Measurements from ENCODE around the gene ERVFRD-1.
A peak's percentile ranks its signal among the peaks of the same experiment; 100 is the strongest.

The ERVFRD-1 gene

DNA sequence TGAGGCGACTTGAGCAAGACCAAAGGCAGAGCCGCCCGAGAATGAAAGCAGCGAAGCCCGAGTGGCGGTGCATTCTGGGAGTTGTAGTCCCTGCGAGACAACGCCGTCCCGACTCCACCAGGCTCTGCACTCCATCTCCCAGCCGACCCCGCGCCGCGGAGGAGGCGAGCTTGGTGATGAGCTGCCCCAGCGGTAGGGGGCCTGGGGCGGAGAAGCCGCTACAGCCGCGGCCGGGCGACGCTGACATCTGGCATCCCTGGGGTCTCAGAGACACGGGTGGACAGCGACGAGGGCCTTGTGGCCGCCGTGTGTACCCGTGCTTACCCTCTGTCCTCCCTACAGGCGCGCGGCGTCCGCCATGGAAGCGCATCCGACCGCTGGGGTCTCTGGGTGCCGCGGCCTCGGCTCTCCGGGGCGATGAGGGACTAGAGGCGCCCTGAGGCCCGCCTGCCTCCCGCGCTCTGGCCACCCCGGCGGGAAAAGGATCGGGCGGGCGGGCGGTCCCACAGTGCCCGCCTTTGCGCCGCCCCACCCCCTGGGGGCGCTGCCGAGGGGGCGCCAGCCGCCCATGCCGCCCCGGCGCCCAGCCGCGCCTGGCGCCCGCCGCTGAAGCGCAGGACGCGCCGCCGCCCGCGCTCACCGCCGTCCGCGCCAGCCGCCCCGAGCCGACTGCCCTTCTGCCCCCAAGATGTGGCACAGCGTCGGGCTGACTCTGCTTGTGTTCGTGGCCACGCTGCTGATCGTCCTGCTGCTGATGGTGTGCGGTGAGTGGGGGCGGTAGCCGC lies 17.7 kb downstream of the ERVFRD-1 start, which contains the start of gene SMIM13:
Gene SMIM13 (plus strand): TSS at position 209 of the 785 bp plus-strand sequence. CDS start 480 bp downstream, at position 689.
- TF ChIP-seq, protein P1, sequence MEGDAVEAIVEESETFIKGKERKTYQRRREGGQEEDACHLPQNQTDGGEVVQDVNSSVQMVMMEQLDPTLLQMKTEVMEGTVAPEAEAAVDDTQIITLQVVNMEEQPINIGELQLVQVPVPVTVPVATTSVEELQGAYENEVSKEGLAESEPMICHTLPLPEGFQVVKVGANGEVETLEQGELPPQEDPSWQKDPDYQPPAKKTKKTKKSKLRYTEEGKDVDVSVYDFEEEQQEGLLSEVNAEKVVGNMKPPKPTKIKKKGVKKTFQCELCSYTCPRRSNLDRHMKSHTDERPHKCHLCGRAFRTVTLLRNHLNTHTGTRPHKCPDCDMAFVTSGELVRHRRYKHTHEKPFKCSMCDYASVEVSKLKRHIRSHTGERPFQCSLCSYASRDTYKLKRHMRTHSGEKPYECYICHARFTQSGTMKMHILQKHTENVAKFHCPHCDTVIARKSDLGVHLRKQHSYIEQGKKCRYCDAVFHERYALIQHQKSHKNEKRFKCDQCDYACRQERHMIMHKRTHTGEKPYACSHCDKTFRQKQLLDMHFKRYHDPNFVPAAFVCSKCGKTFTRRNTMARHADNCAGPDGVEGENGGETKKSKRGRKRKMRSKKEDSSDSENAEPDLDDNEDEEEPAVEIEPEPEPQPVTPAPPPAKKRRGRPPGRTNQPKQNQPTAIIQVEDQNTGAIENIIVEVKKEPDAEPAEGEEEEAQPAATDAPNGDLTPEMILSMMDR (IDR thresholded peaks at IDR 0.05) = peak; percentile 62

GRCh38 chr6:11093376-11093625 lies 18.2 kb downstream of the ERVFRD-1 start:
- TF ChIP-seq, protein P1 (IDR thresholded peaks at IDR 0.05) = no peak

DNA sequence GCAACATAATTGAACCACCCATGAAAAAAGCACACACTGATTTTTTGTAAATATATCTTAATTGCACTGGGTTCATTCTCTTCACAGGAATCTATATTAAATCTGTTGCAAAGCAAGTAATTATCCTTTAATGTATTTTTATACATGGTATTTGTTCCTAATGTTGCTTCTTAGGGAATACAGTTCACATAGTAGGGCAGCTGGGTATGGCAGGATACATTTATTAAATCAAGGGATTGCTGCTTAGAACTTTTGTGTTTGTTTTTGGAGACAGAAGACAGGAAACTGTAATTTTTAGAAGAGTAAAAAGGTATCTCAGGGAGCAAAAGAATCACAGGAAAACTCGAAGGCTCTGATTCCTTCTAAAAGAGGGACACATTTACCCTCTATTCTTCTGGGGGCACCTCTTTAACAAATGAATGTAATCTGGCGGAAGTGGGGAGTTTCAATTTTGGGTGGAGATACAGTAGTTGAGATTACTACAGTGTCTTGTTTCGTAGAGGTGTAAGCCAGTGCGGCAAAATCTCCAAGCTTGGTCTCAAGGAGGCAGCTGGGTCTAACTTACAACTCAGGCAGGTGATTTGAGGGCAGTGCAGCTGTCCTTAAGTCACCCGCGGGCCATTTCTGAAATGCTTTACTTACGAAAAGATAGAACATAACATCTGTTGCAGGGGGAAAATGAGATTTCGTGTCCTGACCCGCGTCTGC lies 18.7 kb downstream of the ERVFRD-1 start:
- TF ChIP-seq, protein P1 (IDR thresholded peaks at IDR 0.05) = no peak

DNA sequence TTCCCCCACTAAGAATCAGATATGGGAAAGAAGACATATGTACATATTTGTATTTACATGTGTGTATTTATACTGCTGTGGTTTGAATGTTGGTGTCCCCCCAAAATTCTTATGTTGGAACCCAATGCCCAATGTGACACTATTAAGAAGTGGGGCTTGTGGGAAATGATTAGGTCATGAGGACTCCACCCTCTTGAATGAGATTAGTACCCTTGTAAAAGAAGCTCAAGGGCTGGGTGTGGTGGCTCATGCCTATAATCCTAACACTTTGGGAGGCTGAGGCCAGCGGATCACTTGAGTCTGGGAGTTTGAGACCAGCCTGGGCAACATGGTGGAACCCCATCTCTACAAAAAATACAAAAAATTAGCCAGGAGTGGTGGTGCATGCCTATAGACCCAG lies 21.8 kb downstream of the ERVFRD-1 start:
- TF ChIP-seq, protein P1 (IDR thresholded peaks at IDR 0.05) = no peak

DNA sequence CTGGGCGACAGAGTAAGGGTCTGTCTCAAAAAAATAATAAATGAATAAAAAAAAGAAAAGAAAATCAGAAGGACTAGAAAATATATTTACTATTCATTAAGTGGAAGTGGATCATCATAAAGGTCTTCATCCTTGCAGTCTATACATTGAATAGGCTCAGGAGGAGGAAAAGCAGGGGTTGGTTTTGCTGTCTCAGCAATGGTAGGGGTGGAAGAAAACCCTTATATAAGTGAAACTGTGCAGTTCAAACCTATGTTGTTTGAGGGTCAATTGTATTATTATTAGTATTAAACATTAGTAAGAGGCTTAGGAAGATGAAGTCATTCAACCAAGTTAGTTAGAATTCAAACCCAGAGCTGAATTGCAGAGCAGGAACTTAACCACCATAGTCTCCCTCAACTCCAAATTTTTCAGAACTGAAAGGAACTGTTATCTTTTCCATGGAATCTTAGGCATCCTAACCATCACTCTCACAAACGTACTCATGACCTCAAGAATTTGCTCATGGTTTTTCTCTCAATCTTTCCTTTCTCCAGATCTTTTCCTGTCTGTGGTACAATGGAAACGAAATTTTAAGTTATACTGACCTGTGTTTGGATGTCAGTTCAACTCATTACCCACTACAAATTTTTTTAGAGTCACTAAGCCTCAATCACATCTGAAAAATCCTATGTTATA lies 25.6 kb downstream of the ERVFRD-1 start:
- TF ChIP-seq, protein P1 (IDR thresholded peaks at IDR 0.05) = no peak

DNA sequence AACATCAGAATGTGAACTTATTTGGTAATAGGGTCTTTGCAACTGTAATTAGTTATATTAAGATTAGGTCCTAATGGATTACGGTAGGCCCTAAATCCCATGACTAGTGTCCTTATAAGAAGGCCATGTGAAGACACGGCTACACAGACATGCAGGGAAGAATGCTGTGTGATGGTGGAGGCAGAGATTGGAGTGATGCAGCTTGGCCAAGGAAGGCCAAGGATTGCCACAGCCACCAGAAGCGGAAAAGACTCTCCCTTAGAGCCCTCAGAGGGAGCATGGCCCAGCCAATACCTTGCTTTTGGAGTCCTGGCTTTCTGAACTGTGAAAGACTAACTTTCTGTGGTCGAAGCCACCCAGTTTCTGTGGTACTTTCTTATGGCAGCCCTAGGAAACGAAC lies 27.6 kb downstream of the ERVFRD-1 start:
- TF ChIP-seq, protein P1 (IDR thresholded peaks at IDR 0.05) = no peak

DNA sequence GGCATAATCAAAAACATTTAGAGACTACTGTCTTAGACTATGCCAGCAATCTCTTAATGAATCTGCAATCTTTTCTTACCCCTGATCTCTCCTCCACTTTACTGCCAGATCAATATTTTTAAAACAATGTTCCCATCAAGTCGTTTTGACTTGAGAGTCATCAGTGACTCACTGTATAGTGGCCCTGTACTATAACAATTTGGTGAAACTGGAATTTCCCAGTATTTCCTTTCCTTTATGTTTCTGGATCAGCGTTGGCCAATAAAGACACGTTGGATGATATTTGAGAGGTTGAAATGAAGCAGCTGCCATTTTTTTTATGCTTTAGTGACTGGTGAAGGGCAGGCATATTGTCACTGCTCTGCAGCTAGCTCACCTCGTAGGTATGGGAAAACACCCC lies 28.0 kb downstream of the ERVFRD-1 start:
- TF ChIP-seq, protein P1 (IDR thresholded peaks at IDR 0.05) = no peak

Measured in LNCAP (cell line).